GM19324 (cell line): Measurements from ENCODE around the gene XYLT2.
"Not testable (repeated sequence)": the region's sequence is repeated elsewhere in the genome, so short reads cannot be mapped to it uniquely, and the experiment has no call there.

Source experiments
- ATAC-seq: cut with Tn5 transposase; IDR thresholded peaks from one replicate; pipeline ENCODE4 v1.9.1; 2021; ENCODE audit warnings: mild to moderate bottlenecking, moderate library complexity; ENCODE audit not compliant: unreplicated experiment, low FRiP score

Gene XYLT2

GRCh38 chr17:50318501-50319285 is 27.2 kb upstream of the XYLT2 start:
- ATAC-seq = no peak

- no peak for ATAC-seq
Observed at GRCh38 chr17:50319306-50320004, 26.5 kb upstream of the XYLT2 start.

- ATAC-seq = no peak
Observed at GRCh38 chr17:50322271-50322670, 23.7 kb upstream of the XYLT2 start.

- ATAC-seq = no peak
Observed at GRCh38 chr17:50323060-50323459, 22.9 kb upstream of the XYLT2 start.

GRCh38 chr17:50325906-50326305 is 20.0 kb upstream of the XYLT2 start:
- no peak for ATAC-seq

DNA sequence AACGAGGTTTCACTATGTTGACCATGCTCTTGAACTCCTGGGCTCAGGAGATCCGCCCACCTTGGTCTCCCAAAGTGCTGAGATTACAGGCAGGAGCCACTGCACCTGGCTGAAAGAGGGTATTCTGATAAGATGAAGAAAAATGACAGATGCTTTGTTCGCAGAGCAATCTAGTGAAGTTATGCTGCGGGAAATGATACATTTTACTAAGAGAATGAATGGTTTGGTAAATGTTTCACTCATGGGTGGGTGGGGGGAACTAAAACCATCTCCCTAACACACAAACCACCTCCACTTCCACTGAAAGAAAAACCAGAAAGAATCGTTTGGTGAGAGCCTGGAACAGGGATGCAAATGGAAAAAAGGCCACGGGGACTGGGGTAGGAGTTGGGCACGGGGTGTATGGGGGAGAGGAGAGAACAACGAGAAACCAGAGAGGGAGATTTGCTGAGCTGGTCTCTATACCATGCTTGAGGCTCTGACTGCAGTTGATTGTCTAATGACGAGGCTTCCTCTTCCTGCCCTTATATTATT is 19.0 kb upstream of the XYLT2 start:
- no peak for ATAC-seq

GRCh38 chr17:50328363-50329325 is 17.3 kb upstream of the XYLT2 start:
- no peak for ATAC-seq

DNA sequence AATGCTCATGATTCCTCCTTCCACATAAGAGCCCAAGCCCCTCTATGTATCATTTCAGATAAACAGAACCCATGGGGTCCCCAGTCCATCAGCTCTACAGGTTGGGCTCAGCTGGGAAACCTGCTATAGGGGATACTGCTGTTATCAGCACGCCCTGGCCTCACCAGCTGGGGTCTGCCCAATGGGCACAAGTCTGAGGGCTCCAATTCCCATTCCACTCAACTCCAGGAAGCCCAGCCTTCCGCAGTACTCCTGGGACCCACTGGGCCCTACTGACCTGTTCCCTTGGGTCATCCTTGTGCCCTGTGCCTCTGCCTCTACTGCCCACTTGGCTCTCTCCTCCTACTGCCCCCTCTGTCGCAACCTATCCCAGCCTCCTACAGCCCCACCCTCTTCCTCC is 16.2 kb upstream of the XYLT2 start:
- no peak for ATAC-seq

- no peak for ATAC-seq
Observed at GRCh38 chr17:50330151-50330775, 15.7 kb upstream of the XYLT2 start.

- ATAC-seq = no peak
Observed at GRCh38 chr17:50331085-50331791, 14.7 kb upstream of the XYLT2 start.

- no peak for ATAC-seq
Observed at GRCh38 chr17:50332196-50332595, 13.7 kb upstream of the XYLT2 start.

DNA sequence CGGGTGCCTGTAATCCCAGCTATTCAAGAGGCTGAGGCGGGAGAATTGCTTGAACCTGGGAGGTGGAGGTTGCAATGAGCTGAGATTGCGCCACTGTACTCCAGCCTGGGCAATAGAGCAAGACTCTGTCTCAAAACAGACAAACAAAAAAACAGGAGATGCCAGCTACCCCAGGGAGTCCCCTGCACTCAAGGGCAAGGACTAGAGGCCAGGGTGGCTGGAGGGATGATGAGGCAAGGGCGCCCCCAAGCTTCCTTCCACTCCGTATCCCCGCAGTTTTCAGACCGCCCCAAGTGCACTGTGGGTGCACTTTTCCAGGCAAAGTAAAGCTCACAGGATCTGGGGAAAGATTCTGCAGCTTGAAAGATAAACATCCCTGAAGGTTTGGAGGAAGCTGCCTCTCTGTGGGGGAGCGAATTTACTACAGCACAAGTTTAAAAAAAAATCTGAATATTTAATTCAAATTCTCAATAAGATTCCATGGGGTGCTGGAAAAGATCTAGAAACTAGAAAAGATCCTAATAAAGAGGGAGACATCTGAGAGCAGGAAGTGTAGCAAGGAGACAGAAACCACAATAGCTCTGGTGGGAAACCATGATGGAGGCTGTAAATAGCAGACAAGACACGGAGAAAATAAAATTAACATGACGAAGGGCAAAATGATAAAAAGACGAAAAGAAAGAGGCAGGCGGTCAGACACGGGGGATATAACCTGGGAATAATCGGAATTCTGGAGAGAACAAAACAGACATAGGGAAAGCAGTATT is 12.5 kb upstream of the XYLT2 start:
- ATAC-seq = not testable (repeated sequence)

- ATAC-seq = no peak
Observed at GRCh38 chr17:50337956-50338355, 8.0 kb upstream of the XYLT2 start.

DNA sequence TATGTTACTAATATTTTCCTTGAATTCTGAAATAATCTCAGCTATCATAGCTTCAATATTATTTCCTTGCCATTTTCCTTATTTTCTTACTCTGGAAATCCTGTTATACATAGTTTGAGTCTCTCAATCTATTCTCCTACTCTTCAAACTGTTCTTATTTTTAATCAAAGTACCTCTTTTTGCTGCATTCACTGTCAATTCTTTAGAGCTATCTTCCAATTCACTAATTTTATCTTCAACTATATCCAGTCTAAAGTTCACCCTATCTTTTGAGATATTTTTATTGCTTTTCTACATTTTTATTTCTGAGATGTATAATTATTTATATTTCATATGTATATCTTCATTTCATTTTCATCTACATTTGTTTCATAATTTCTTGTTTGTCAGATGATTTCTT is 7.3 kb upstream of the XYLT2 start:
- ATAC-seq = no peak

DNA sequence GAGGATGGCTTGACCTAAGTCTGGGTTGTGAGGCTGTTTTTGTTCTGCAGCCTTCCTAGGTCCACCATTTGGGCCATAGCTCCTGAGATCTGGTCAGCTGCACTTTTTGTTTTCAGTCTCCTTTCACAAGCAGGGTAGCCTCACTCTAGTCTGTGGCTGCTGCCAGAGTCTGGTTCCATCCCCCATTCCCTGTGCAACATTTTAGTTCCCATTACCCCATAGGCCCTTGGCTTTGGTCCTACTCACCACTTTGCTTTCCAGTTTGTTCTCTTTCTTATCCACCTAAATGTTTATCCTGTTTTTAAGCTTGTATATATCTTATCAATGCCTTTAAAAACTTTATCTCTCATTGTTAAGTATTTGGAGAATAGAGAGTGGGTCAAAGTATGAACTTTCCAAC is 6.5 kb upstream of the XYLT2 start:
- ATAC-seq = no peak

DNA sequence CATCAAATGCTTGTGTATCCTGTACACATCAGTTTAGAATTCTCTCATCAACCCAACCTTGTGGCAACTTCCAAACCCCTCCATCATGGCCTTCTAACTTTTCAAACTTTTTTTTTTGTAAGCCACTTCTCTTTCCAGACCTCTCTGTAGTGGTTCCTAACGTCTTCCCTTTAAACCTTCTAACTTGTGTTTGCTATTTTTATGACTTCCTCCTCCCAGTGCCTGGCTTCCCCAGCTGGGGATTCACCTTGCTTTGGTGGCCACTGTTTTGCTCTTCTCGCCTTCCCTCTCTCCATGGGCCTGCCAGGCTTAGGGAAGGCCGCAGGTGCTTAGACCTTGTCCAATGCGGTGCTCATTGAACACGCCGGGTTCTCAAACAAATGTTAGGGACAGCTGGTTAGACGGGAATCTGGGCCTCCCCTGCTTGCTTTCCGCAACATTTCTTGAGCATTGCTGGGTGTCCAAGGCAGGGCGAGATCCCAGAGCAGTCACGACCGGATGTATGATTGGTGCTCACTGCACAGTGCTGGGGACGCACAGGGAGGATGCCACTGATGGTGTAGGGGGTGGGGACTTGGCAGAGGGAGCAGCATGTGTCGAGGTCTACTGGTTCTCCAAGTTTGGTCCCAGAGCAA is 1.1 kb upstream of the XYLT2 start:
- no peak for ATAC-seq

DNA sequence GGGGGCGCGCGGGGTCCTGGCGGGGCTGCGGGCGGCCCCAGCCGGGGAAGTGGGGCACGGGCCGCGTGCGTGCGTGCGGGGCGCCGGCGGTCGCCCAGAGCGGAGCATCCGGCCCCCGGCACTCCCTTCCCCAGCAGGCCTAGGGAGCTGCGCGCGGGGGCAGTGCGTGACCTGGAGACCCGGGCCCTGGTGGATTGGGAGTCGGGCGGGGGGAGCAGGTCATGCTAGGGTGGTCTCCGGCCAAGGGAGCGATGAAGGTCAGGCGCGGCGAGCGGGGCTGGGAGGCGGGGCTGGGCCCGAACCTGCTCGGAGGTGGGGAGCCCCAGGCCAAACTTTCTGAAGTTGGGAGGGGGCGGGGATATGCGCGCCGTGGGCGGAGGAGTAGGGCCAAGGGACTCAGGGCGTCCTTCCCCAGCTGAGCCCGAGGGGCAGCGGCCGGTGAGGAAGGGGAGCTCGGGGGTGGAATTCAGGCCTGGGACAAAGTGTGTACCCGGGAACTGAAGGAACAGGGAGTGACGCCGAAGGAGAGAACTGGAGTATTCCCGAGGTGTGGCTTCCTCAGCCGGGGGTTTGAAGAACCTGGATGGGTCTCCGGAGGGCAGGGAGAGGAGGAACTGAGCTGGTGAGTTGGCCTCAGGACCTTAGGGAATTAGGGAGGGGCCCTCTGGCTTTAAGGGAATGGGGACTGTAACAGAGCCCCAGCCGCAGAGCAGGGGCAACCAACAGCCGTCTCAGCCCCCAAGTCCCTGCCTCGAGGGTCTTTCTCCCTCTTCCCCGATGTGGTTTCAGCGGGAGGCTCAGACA is 589 bp downstream of the XYLT2 start:
- ATAC-seq = peak; percentile 60
